GM12801 (cell line): ENCODE measurements around the gene ACSS2.

Source experiments
- CTCF ChIP-seq: IDR thresholded peaks from one replicate; pipeline ENCODE4 v1.5.1; 2011; ENCODE audit warnings: control low read depth; ENCODE audit not compliant: insufficient read length; ENCODE audit errors: extremely low read depth

ACSS2 gene

GRCh38 chr20:34954904-34955230, 78.5 kb downstream of the ACSS2 start:
- no peak for TF ChIP-seq CTCF

GRCh38 chr20:34955231-34956040, 79.0 kb downstream of the ACSS2 start, which contains the start of the genes GSS and MYH7B:
TSS of gene GSS (minus strand) at chr20:34955806. CDS start at chr20:34951852, 3,954 bp downstream.
TSS of gene MYH7B (plus strand) at chr20:34955868. CDS start at chr20:34978006, 22,138 bp downstream.
- TF ChIP-seq CTCF, result no peak

GRCh38 chr20:34956041-34956458, 79.6 kb downstream of the ACSS2 start:
- TF ChIP-seq CTCF, result no peak

GRCh38 chr20:34956751-34957472, 80.5 kb downstream of the ACSS2 start:
- no peak for TF ChIP-seq CTCF

- TF ChIP-seq CTCF, result no peak
These were observed 88.1 kb downstream of the ACSS2 start for GRCh38 chr20:34964486-34964885.

GRCh38 chr20:34965051-34965450, 88.6 kb downstream of the ACSS2 start:
- TF ChIP-seq CTCF, result no peak

GRCh38 chr20:34967421-34967820, 91.0 kb downstream of the ACSS2 start:
- TF ChIP-seq CTCF, result no peak
